ENCODE results near the gene MUC21. TPM values are rescaled to one million over a fixed set of nuclear protein-coding genes. Genes with fewer than 3 reads are reported as not detected.

Gene MUC21
- total RNA-seq, 3 donors from 2014 or later, result not detected

GRCh38 chr6:30940361-30940986, 43.0 kb upstream of the MUC21 start, which contains the start of gene MUCL3:
TSS of gene MUCL3 (plus strand) at chr6:30940973. CDS start at chr6:30941000, 27 bp downstream.
- Histone ChIP-seq H3K27ac (no peak within 1 kb of the TSS), H3K9me3 (no peaks in the 10 kb centered on the region), H3K4me1 (no peaks in the 10 kb centered on the region), H3K27me3 (no peaks in the 10 kb centered on the region), H3K36me3 (no peaks in the 10 kb centered on the region), H3K4me3 (no peak within 1 kb of the TSS)
- TF ChIP-seq CTCF (IDR thresholded peaks at IDR 0.05) (no peak), POLR2A (IDR thresholded peaks at IDR 0.05) (no peak)
- no peak for DNase-seq (ENCODE audit: low spot score in 2 of 2)
- intact Hi-C loops (cut with DNase I; ENCODE audit: low total_unique reads), result no loop called here

- no peak overlapping the region for H3K27ac ChIP-seq
- H3K4me1 ChIP-seq, result no peaks in the 10 kb centered on the region
- intact Hi-C loops (cut with DNase I; ENCODE audit: low total_unique reads), result no loop called here
- DNase-seq (ENCODE audit: low spot score in 2 of 2), result peak; percentile 72 to 73
- no peaks in the 10 kb centered on the region for H3K9me3 ChIP-seq
- no peak for TF ChIP-seq POLR2AphosphoS5 (IDR thresholded peaks at IDR 0.05)
- no peak for TF ChIP-seq POLR2A (IDR thresholded peaks at IDR 0.05)
- TF ChIP-seq CTCF (IDR thresholded peaks at IDR 0.05), result peak in 2 of 3 donors; percentile 48 to 50
- no peaks in the 10 kb centered on the region for H3K36me3 ChIP-seq
- H3K27me3 ChIP-seq, result no peaks in the 10 kb centered on the region
- no peak overlapping the region for H3K4me3 ChIP-seq
These were observed 41.0 kb upstream of the MUC21 start for GRCh38 chr6:30942338-30943060.

- Histone ChIP-seq H3K27ac (no peak overlapping the region), H3K4me3 (no peak overlapping the region), H3K4me1 (no peaks in the 10 kb centered on the region), H3K27me3 (no peaks in the 10 kb centered on the region), H3K9me3 (no peaks in the 10 kb centered on the region), H3K36me3 (no peaks in the 10 kb centered on the region)
- no peak for DNase-seq (ENCODE audit: low spot score in 2 of 2)
- TF ChIP-seq CTCF (IDR thresholded peaks at IDR 0.05), result no peak
- no peak for TF ChIP-seq POLR2A (IDR thresholded peaks at IDR 0.05)
- no peak for TF ChIP-seq POLR2AphosphoS5 (IDR thresholded peaks at IDR 0.05)
- intact Hi-C loops (cut with DNase I; ENCODE audit: low total_unique reads), result no loop called here
These were observed 39.5 kb upstream of the MUC21 start for GRCh38 chr6:30944051-30944450.

GRCh38 chr6:30945281-30945680, 38.2 kb upstream of the MUC21 start:
- TF ChIP-seq POLR2A (IDR thresholded peaks at IDR 0.05) (no peak), POLR2AphosphoS5 (IDR thresholded peaks at IDR 0.05) (no peak)

GRCh38 chr6:30947231-30947630, 36.3 kb upstream of the MUC21 start:
- no peaks in the 10 kb centered on the region for H3K4me1 ChIP-seq
- intact Hi-C loops (cut with DNase I; ENCODE audit: low total_unique reads), result no loop called here
- H3K9me3 ChIP-seq, result no peaks in the 10 kb centered on the region
- TF ChIP-seq POLR2A (IDR thresholded peaks at IDR 0.05) (no peak), POLR2AphosphoS5 (IDR thresholded peaks at IDR 0.05) (no peak), CTCF (IDR thresholded peaks at IDR 0.05) (no peak)
- no peaks in the 10 kb centered on the region for H3K27me3 ChIP-seq
- no peak overlapping the region for H3K27ac ChIP-seq
- no peaks in the 10 kb centered on the region for H3K36me3 ChIP-seq
- H3K4me3 ChIP-seq, result no peak overlapping the region
- no peak for DNase-seq (ENCODE audit: low spot score in 2 of 2)

More at GRCh38 chr6:30945281-30945680, 38.2 kb upstream of the MUC21 start:
- no peaks in the 10 kb centered on the region for H3K27me3 ChIP-seq
- DNase-seq (ENCODE audit: low spot score in 2 of 2), result no peak
- H3K4me1 ChIP-seq, result no peaks in the 10 kb centered on the region
- intact Hi-C loops (cut with DNase I; ENCODE audit: low total_unique reads), result no loop called here
- no peaks in the 10 kb centered on the region for H3K36me3 ChIP-seq
- no peak overlapping the region for H3K27ac ChIP-seq
- no peak overlapping the region for H3K4me3 ChIP-seq
- H3K9me3 ChIP-seq, result no peaks in the 10 kb centered on the region

Measured in breast epithelium (tissue), 4 donors.